ENCODE data around the gene NOC4L.
A peak's percentile ranks its signal among the peaks of the same experiment; 100 is the strongest.
"Not testable (repeated sequence)": the region's sequence is repeated elsewhere in the genome, so short reads cannot be mapped to it uniquely, and the experiment has no call there.

NOC4L gene

DNA sequence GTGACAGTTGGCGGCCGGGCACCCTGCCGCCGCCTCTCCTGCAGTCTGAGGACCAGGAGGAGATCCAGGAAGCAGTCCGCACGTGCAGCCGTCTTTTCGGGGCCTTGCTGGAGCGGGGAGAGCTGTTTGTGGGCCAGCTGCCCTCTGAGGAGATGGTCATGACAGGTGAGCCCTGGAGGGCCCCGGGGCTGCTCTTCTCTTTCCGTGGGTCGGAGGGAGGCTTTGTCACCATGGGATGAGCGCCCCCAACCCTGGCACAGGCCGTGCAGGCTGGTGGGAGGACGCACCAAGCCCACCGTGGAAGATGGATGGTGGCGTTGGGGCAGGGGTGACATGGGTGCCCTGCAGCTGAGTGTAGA lies 532 bp downstream of the NOC4L start:
- DNase-seq = no peak

- no peak for DNase-seq
Observed at GRCh38 chr12:132145334-132145733, 1.1 kb downstream of the NOC4L start.

GRCh38 chr12:132146098-132146497 lies 1.8 kb downstream of the NOC4L start:
- no peak for DNase-seq

GRCh38 chr12:132146772-132147422 lies 2.6 kb downstream of the NOC4L start:
- no peak for DNase-seq

- DNase-seq = no peak
Observed at GRCh38 chr12:132147423-132148367, 3.4 kb downstream of the NOC4L start.

DNA sequence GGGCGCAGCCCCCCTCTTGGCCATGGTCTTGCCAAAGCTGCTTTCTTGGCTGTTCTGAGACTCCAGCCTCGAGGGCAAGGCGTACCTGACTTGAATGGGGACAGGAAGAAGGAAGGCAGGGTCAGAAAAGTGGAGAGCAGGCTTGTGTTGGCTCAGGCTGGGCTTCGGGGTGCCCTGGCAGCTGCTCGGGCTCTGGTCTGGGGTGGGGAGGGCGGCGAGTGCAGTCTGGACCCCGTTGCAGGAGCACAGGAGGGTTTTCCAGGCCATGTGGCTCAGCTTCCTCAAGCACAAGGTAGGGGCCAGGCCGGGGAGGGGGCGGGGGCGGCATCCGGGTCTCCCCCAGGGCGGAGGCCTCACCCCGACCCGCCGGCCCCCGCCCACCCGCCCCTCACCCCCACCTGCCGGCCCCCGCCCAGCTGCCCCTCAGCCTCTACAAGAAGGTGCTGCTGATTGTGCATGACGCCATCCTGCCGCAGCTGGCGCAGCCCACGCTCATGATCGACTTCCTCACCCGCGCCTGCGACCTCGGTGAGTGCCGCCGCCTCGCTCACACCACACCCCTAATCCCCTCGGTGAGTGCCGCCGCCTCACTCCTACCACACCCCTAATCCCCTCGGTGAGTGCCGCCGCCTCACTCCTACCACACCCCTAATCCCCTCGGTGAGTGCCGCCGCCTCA lies 4.2 kb downstream of the NOC4L start:
- no peak for DNase-seq

DNA sequence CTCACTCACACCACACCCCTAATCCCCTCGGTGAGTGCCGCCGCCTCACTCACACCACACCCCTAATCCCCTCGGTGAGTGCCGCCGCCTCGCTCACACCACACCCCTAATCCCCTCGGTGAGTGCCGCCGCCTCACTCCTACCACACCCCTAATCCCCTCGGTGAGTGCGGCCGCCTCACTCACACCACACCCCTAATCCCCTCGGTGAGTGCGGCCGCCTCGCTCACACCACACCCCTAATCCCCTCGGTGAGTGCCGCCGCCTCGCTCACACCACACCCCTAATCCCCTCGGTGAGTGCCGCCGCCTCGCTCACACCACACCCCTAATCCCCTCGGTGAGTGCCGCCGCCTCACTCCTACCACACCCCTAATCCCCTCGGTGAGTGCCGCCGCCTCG lies 5.3 kb downstream of the NOC4L start:
- DNase-seq = not testable (repeated sequence)

GRCh38 chr12:132150780-132151144 lies 6.5 kb downstream of the NOC4L start:
- no peak for DNase-seq

DNA sequence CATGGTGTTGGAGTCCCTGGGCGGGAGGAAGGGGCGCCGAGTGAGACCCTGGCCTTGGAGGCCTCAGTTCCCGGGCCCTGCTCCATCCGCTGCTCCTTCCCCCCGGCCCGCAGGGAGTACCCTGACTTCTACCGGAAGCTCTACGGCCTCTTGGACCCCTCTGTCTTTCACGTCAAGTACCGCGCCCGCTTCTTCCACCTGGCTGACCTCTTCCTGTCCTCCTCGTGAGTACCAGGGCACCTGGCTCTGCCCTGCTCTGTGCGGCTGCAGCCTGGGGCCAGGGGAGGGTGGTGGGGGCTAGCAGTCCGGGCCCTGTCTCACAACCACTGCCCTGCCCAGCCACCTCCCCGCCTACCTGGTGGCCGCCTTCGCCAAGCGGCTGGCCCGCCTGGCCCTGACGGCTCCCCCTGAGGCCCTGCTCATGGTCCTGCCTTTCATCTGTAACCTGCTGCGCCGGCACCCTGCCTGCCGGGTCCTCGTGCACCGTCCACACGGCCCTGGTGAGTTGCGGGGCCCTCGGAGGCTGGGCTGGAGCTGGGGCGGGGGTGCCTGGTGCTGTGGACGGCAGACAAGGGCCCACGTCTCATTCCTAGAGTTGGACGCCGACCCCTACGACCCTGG lies 7.0 kb downstream of the NOC4L start:
- DNase-seq = no peak

GRCh38 chr12:132151766-132152410 lies 7.6 kb downstream of the NOC4L start:
- no peak for DNase-seq

- no peak for DNase-seq
Observed at GRCh38 chr12:132152411-132152821, 8.2 kb downstream of the NOC4L start.

- DNase-seq = no peak
Observed at GRCh38 chr12:132152953-132153352, 8.7 kb downstream of the NOC4L start.

DNA sequence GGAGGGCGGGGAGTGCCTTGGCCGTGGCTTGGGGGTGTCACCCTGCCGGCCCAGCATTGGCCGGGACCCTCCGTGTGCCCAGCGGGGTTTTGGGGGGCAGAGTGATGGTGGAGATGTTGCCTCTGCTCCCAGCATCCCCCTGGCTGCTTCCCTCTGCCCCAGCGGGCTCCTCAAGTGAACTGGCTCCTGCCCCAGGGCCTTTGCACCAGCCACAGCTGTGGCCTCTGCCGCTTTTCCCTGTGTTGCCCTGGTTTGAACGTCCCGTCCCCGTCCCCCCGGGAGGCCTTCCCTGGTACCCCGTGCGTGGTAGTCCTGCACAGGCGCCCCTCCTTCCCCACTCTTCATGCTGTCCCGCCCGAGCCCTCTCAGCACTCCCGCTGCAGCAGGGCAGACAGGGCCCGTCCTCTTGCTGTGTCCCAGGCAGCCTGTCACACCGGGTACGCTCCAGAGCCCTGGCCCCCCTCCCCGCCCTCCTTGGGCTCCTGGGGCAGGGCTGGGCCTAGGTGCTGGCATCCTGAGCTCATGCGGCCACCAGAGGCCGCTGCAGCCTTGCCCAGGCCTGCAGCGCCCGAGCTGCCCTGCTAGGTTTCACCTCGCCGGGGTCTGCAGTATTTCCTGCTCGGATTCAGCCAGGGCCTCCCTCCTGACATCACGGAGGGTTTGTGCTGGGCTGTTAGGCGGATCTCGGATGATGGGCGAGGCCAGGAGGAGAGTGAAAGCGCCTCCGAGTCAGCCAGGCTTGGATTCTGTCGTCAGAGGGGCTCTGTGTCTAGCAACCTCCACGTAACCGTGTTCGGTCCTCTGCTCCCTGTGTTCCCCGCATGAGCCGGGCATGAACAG lies 9.5 kb downstream of the NOC4L start:
- DNase-seq = peak; percentile 84

- peak; percentile 40 for DNase-seq
Observed at GRCh38 chr12:132154341-132154761, 10.1 kb downstream of the NOC4L start.

DNA sequence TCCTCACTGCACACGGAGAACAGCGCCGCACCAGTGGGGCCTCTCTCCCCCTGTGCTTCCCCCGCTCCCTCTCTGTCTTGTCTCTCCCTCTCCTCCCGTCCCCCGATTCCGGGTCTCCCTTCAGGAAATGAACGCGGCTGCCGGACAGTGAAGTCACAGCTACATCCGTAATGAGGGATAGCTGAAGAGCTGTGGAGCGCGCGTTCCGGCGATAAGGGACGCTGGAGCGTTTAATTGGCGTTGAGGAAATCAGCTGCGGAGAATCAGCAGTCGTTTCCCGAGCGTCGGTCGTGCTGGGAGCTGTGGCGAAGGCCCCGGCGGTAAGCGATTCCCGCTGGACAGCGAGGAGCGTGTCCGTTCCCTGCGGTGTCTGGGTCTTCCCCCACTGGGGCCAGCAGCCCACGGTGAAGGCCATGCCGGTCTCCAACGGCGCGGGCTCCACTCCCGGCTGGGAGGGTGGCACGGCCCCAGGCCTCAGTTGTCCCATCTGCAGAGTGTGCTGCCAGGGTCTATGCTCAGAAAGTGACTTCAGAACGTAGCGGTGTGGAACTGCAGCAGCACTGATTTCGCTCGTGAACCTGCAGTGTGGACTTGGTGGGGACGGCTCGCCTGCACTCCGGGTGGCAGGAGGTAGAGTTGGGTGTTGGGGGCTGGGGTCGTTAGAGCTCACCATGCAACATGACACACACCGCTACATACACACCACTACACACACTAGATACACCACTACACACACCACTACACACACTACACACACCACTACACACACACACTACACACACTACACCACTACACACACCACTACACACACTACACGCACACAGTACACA lies 10.9 kb downstream of the NOC4L start:
- DNase-seq = peak; percentile 18

DNA sequence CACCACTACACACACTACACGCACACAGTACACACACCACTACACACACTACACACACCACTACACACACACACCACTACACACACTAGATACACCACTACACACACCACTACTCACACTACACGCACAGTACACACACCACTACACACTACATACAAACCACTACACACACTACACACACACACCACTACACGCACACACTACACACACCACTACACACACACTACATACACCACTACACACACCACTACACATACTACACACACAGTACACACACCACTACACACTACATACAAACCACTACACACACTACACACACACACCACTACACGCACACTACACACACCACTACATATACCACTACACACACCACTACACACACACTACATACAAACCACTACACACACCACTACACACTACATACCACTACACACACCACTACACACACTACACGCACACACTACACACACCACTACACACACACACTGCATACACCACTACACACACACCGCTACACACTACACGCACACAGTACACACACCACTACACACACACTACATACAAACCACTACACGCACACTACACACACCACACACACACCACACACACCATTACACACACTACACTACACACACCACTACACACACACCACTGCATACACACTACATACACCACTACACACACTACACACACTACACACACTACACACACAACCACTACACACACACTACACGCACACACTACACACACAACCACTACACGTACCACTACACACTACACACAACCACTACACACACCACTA lies 11.7 kb downstream of the NOC4L start:
- no peak for DNase-seq

- no peak for DNase-seq
Observed at GRCh38 chr12:132156573-132157325, 12.5 kb downstream of the NOC4L start.

GRCh38 chr12:132157733-132158409 lies 13.6 kb downstream of the NOC4L start:
- no peak for DNase-seq
